Measurements from ENCODE around the gene PSAPL1. TPM values are rescaled to one million over a fixed set of nuclear protein-coding genes. Genes with fewer than 3 reads are reported as not detected.

PSAPL1 gene
- total RNA-seq, 4 donors from 2014 or later: not detected

GRCh38 chr4:7419961-7420660, 14.6 kb downstream of the PSAPL1 start:
- Histone ChIP-seq H3K4me3 (no peak overlapping the region), H3K36me3 (no peaks in the 10 kb centered on the region), H3K4me1 (no peaks in the 10 kb centered on the region), H3K27ac (no peak overlapping the region), H3K9me3 (no peaks in the 10 kb centered on the region), H3K27me3 (no peaks in the 10 kb centered on the region)
- no peak for TF ChIP-seq POLR2AphosphoS5 (IDR thresholded peaks at IDR 0.05)
- TF ChIP-seq CTCF (IDR thresholded peaks at IDR 0.05): no peak
- no peak for TF ChIP-seq EP300 (IDR thresholded peaks at IDR 0.05; ENCODE audit: low read depth)
- no peak for TF ChIP-seq POLR2A (IDR thresholded peaks at IDR 0.05)
- intact Hi-C loops (cut with DNase I; ENCODE audit: low total_unique reads) (no loop called here), in situ Hi-C loops (cut with MboI; ENCODE audit: low pct_ligation_motif_present in 1 of 4, low pct_unique_long_range_greater_than_20kb in 1 of 4, low sequenced_read_pairs in 3 of 4) (no loop called here)
- DNase-seq: no peak
- WGBS, 2 donors (ENCODE audit: low coverage in 1 of 2): 67% methylated on average over 4 of the region's 4 CpGs; no CpG with 5 or more reads in 1 of the 2 donors

DNA sequence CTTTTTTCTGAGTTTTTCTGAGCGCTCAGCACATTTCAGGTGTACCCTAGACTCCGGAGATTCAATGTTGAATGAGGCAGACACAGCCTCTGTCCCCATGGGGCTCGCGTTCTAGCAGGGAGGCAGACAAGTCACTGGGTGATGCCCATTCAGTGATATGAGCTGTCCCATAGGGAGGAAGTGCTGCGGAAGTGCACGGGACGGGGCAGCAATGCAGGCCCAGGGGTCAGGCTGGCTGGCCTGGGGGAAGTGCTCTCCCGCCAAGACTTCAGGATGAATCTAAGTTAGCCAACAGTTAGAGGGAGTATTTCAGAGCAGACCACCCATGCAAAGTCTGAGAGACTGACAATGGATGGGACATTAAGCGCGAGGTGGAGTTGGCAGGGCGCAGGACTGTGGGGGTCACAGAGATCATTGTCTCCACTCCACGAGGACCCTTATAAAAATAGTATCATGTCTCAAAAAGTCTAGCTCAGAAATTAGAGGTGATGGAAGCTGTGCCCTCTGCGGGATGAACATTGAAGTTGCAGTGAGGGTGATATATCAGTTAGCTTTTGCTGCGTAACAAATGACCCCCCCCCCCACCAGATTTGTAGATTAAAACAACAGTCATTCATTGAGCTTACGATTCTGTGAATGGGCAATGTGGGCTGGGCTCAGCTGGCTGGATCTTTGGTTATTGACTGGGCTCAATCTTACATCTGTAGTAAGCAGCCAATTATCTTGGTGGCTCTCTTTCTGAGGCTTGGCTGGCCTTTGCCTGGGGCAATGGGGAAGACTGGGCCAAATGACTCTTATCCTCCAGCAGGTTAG, 16.4 kb downstream of the PSAPL1 start:
- Histone ChIP-seq H3K27ac (no peak overlapping the region), H3K4me3 (no peak overlapping the region), H3K27me3 (no peaks in the 10 kb centered on the region), H3K36me3 (no peaks in the 10 kb centered on the region), H3K4me1 (no peaks in the 10 kb centered on the region), H3K9me3 (no peaks in the 10 kb centered on the region)
- peak; percentile 1 for DNase-seq
- 83 to 87% methylated on average over 13 to 15 of the region's 15 CpGs for WGBS, 2 donors (ENCODE audit: low coverage in 1 of 2)
- in situ Hi-C loops (cut with MboI; ENCODE audit: low pct_ligation_motif_present in 1 of 4, low pct_unique_long_range_greater_than_20kb in 1 of 4, low sequenced_read_pairs in 3 of 4) (no loop called here), intact Hi-C loops (cut with DNase I; ENCODE audit: low total_unique reads) (no loop called here)
- TF ChIP-seq POLR2AphosphoS5 (IDR thresholded peaks at IDR 0.05) (no peak), POLR2A (IDR thresholded peaks at IDR 0.05) (no peak)

GRCh38 chr4:7417639-7418038, 17.1 kb downstream of the PSAPL1 start:
- Histone ChIP-seq H3K4me3 (no peak overlapping the region), H3K27me3 (no peaks in the 10 kb centered on the region), H3K36me3 (no peaks in the 10 kb centered on the region), H3K9me3 (no peaks in the 10 kb centered on the region), H3K27ac (no peak overlapping the region), H3K4me1 (no peaks in the 10 kb centered on the region)
- 87 to 88% methylated on average over 5 to 9 of the region's 9 CpGs for WGBS, 2 donors (ENCODE audit: low coverage in 1 of 2)
- in situ Hi-C loops (cut with MboI; ENCODE audit: low pct_ligation_motif_present in 1 of 4, low pct_unique_long_range_greater_than_20kb in 1 of 4, low sequenced_read_pairs in 3 of 4): no loop called here
- peak; percentile 1 for DNase-seq
- intact Hi-C loops (cut with DNase I; ENCODE audit: low total_unique reads): no loop called here
- TF ChIP-seq POLR2A (IDR thresholded peaks at IDR 0.05) (no peak), EP300 (IDR thresholded peaks at IDR 0.05; ENCODE audit: low read depth) (no peak), POLR2AphosphoS5 (IDR thresholded peaks at IDR 0.05) (no peak)

- H3K4me1 ChIP-seq: peaks cover 0 to 2% (median 0%) of the 10 kb centered on the region in 4 donors
- intact Hi-C loops (cut with DNase I; ENCODE audit: low total_unique reads): no loop called here
- H3K27ac ChIP-seq: no peak overlapping the region
- peak; percentile 0 for DNase-seq
- H3K36me3 ChIP-seq: no peaks in the 10 kb centered on the region
- no peaks in the 10 kb centered on the region for H3K27me3 ChIP-seq
- no peak overlapping the region for H3K4me3 ChIP-seq
- 83 to 87% methylated on average over 3 to 14 of the region's 14 CpGs for WGBS, 2 donors (ENCODE audit: low coverage in 1 of 2)
- in situ Hi-C loops (cut with MboI; ENCODE audit: low pct_ligation_motif_present in 1 of 4, low pct_unique_long_range_greater_than_20kb in 1 of 4, low sequenced_read_pairs in 3 of 4): no loop called here
- no peaks in the 10 kb centered on the region for H3K9me3 ChIP-seq
- TF ChIP-seq EP300 (IDR thresholded peaks at IDR 0.05; ENCODE audit: low read depth): no peak
- TF ChIP-seq CTCF (IDR thresholded peaks at IDR 0.05): no peak
- no peak for TF ChIP-seq POLR2AphosphoS5 (IDR thresholded peaks at IDR 0.05)
- no peak for TF ChIP-seq POLR2A (IDR thresholded peaks at IDR 0.05)
Observed at GRCh38 chr4:7416745-7417432, 17.8 kb downstream of the PSAPL1 start.
